OCI-LY7 (cell line): ENCODE measurements around the gene KIRREL3. TPM values are rescaled to one million over a fixed set of nuclear protein-coding genes. Genes with fewer than 3 reads are reported as not detected.

Experiments
- BruUV-seq: library from RNA; stranded (reverse); fragments of 400-500 nt; replicated peaks from 2 replicates; lab custom pipeline; 2021; lab: Mats Ljungman, UMichigan
- CTCF ChIA-PET: fragments of 300-600 bp; sonication (Branson Sonifier 250); formaldehyde crosslinking; loops from one replicate; lab custom pipeline; 2022; ENCODE audit warnings: antibody characterized with exemption; ENCODE audit not compliant: unreplicated experiment; lab: Charles Lee
- POLR2A ChIA-PET: fragments of 300-600 bp; sonication (Branson Sonifier 250); formaldehyde crosslinking; loops from one replicate; lab custom pipeline; 2022; ENCODE audit warnings: antibody characterized with exemption; lab: Charles Lee
- DNase-seq: peaks from one replicate; pipeline ENCODE4 v3.0.0-alpha.2; 2015; ENCODE audit warnings: low spot score
- H2AFZ ChIP-seq: fragments of 200-600 bp; sonication (generic), shearing (Covaris generic); 2 replicates; pipeline ENCODE4 v1.6.1; 2014; ENCODE audit warnings: mild to moderate bottlenecking, antibody characterized with exemption, low read length, moderate library complexity
- H3K27ac ChIP-seq: fragments of 200-600 bp; sonication (generic); 2 replicates; pipeline ENCODE4 v1.5.1; 2014; ENCODE audit warnings: mixed run types, low read depth, mild to moderate bottlenecking, moderate library complexity, low read length, inconsistent platforms; ENCODE audit not compliant: poor library complexity, severe bottlenecking
- H3K36me3 ChIP-seq: fragments of 200-600 bp; sonication (generic); 2 replicates; pipeline ENCODE4 v1.6.1; 2014; ENCODE audit warnings: mild to moderate bottlenecking, antibody characterized with exemption, low read length, moderate library complexity, mixed read lengths; ENCODE audit not compliant: insufficient read depth
- H3K4me1 ChIP-seq: fragments of 200-600 bp; sonication (generic); 2 replicates; pipeline ENCODE4 v1.5.1; 2014; ENCODE audit warnings: mild to moderate bottlenecking, low read length; ENCODE audit not compliant: insufficient read depth, poor library complexity, severe bottlenecking
- H3K4me2 ChIP-seq: fragments of 200-600 bp; sonication (generic); 2 replicates; pipeline ENCODE4 v1.6.1; 2014; ENCODE audit warnings: mild to moderate bottlenecking, low read length
- H3K4me3 ChIP-seq: fragments of 200-600 bp; sonication (generic); 2 replicates; pipeline ENCODE4 v1.5.1; 2014; ENCODE audit warnings: mild to moderate bottlenecking, low read depth, low read length; ENCODE audit not compliant: poor library complexity, severe bottlenecking
- H3K79me2 ChIP-seq: fragments of 200-600 bp; sonication (generic); 2 replicates; pipeline ENCODE4 v1.6.1; 2016; ENCODE audit warnings: low read depth, mild to moderate bottlenecking, low read length, moderate library complexity, mixed read lengths; ENCODE audit not compliant: insufficient read depth
- H3K9me2 ChIP-seq: fragments of 200-600 bp; sonication (generic); 2 replicates; pipeline ENCODE4 v1.6.1; 2016; ENCODE audit warnings: mild to moderate bottlenecking, low read length, mixed read lengths; ENCODE audit not compliant: insufficient read depth
- H3K9me3 ChIP-seq: fragments of 200-600 bp; sonication (generic); 2 replicates; pipeline ENCODE4 v1.6.1; 2014; ENCODE audit warnings: mild to moderate bottlenecking, mixed run types, low read length, mixed read lengths
- H4K20me1 ChIP-seq: fragments of 200-600 bp; sonication (generic); 2 replicates; pipeline ENCODE4 v1.6.1; 2014; ENCODE audit warnings: mild to moderate bottlenecking, antibody characterized with exemption, low read length, moderate library complexity, mixed read lengths; ENCODE audit not compliant: insufficient read depth
- CTCF ChIP-seq: fragments of 200-600 bp; sonication (generic); conservative IDR thresholded peaks from 2 replicates; pipeline ENCODE4 v1.5.1; 2014; ENCODE audit warnings: mild to moderate bottlenecking, antibody characterized with exemption, low read length, moderate library complexity, mixed read lengths
- EZH2phosphoT487 ChIP-seq: fragments of 200-600 bp; sonication (generic); IDR thresholded peaks from 2 replicates; pipeline ENCODE4 v1.6.1; 2018; ENCODE audit warnings: low read depth, borderline replicate concordance, mild to moderate bottlenecking, mixed run types, antibody characterized with exemption, low read length, moderate library complexity, mixed read lengths
- intact Hi-C: fragments of 100-400 bp; cut with micrococcal nuclease; formaldehyde crosslinking; loops from one replicate; pipeline ENCODE4 v1.10.0; 2022; ENCODE audit not compliant: unreplicated experiment
- total RNA-seq, 2 experiments: library from RNA; depleted of rRNA in 1 of 2; stranded (reverse); fragments of >200 nt in 1 of 2; shearing (Covaris generic) in 1 of 2; gene quantifications; 2 replicates each; pipeline ENCODE4 v1.2.3, GENCODE V29; 2014 to 2022

The KIRREL3 gene
- total RNA-seq, 2 experiments from 2014 or later: not detected

GRCh38 chr11:126518972-126519690 lies 481.4 kb downstream of the KIRREL3 start:
- no peaks in the 10 kb centered on the region for H3K9me3 ChIP-seq
- BruUV-seq: no TSS peak
- H3K36me3 ChIP-seq: no peaks in the 10 kb centered on the region
- H3K4me2 ChIP-seq: no peak overlapping the region
- H3K4me3 ChIP-seq: no peak overlapping the region
- CTCF ChIA-PET: no interaction called here
- H3K79me2 ChIP-seq: no peaks in the 10 kb centered on the region
- POLR2A ChIA-PET: no interaction called here
- intact Hi-C loops: no loop called here
- no peaks in the 10 kb centered on the region for H4K20me1 ChIP-seq
- no peak overlapping the region for H2AFZ ChIP-seq
- H3K9me2 ChIP-seq: no peaks in the 10 kb centered on the region
- DNase-seq: no peak
- no peaks in the 10 kb centered on the region for H3K4me1 ChIP-seq
- TF ChIP-seq EZH2phosphoT487: no peak
- no peak for TF ChIP-seq CTCF
- H3K27ac ChIP-seq: no peak overlapping the region

GRCh38 chr11:126518071-126518971 lies 482.2 kb downstream of the KIRREL3 start:
- H3K4me2 ChIP-seq: no peak overlapping the region
- no peak for TF ChIP-seq CTCF
- no peak for TF ChIP-seq EZH2phosphoT487
- intact Hi-C loops: no loop called here
- no peaks in the 10 kb centered on the region for H4K20me1 ChIP-seq
- POLR2A ChIA-PET: no interaction called here
- no peaks in the 10 kb centered on the region for H3K9me3 ChIP-seq
- H3K36me3 ChIP-seq: no peaks in the 10 kb centered on the region
- H3K27ac ChIP-seq: no peak overlapping the region
- CTCF ChIA-PET: interaction anchor here (0.5 kb wide), 1 partner anchor 227 kb away, joined by 3 read pairs; no protein-coding TSS in a partner anchor
- no peaks in the 10 kb centered on the region for H3K9me2 ChIP-seq
- H3K4me1 ChIP-seq: no peaks in the 10 kb centered on the region
- no TSS peak for BruUV-seq
- H2AFZ ChIP-seq: no peak overlapping the region
- no peak overlapping the region for H3K4me3 ChIP-seq
- no peak for DNase-seq
- H3K79me2 ChIP-seq: no peaks in the 10 kb centered on the region
